K562 (cell line): Measurements from ENCODE around the gene MAD1L1. TPM values are rescaled to one million over a fixed set of nuclear protein-coding genes. Genes with fewer than 3 reads are reported as not detected.

Experiments
- ATF4 ChIP-seq: fragments of 450-650 bp; formaldehyde crosslinking; IDR thresholded peaks from 2 replicates; pipeline ENCODE4 v1.4.0; 2022; ENCODE audit warnings: mild to moderate bottlenecking, moderate library complexity
- EZH2 ChIP-seq: IDR thresholded peaks from 2 replicates; pipeline ENCODE4 v1.6.1; 2012; ENCODE audit warnings: low read depth, mild to moderate bottlenecking, inconsistent platforms, low read length, borderline replicate concordance
- FOS ChIP-seq: IDR thresholded peaks from 3 replicates; pipeline ENCODE4 v1.6.1; 2011; ENCODE audit not compliant: insufficient read length; ENCODE audit errors: extremely low read depth
- HBP1 ChIP-seq: fragments of 450-650 bp; formaldehyde crosslinking; IDR thresholded peaks from 2 replicates; pipeline ENCODE4 v1.4.0; 2022; ENCODE audit warnings: missing genetic modification characterization
- HIVEP1 ChIP-seq: fragments of 250-450 bp; sonication (Bioruptor Pico); IDR thresholded peaks from 2 replicates; pipeline ENCODE4 v1.4.0; 2020; ENCODE audit warnings: mild to moderate bottlenecking
- HLTF ChIP-seq: fragments of 450-650 bp; IDR thresholded peaks from 2 replicates; pipeline ENCODE4 v1.6.1; 2016
- MTA2 ChIP-seq: fragments of 450-650 bp; IDR thresholded peaks from 2 replicates; pipeline ENCODE4 v1.6.1; 2016; ENCODE audit warnings: low read depth
- MTF1 ChIP-seq: fragments of 250-450 bp; sonication (Bioruptor Pico); IDR thresholded peaks from 2 replicates; pipeline ENCODE4 v1.9.0; 2021; ENCODE audit warnings: moderate library complexity, mild to moderate bottlenecking, inconsistent platforms, borderline replicate concordance
- NFIX ChIP-seq: fragments of 250-450 bp; sonication (Bioruptor Pico); IDR thresholded peaks from 2 replicates; pipeline ENCODE4 v1.4.0; 2020; ENCODE audit warnings: low read depth, mild to moderate bottlenecking, moderate library complexity
- NR2C2 ChIP-seq, 2 experiments: fragments of 200-800 bp in 1 of 2; sonication (Bioruptor generic) in 1 of 2; sonication (generic) in 1 of 2; formaldehyde crosslinking in 1 of 2; IDR thresholded peaks; 2 replicates each; pipeline versions ENCODE4 v1.6.1 to v1.8.0; 2016 to 2022; ENCODE audit warnings: mild to moderate bottlenecking in 1 of 2, missing compliant biosample characterization in 1 of 2, missing genetic modification characterization in 1 of 2, missing genetic modification reagents in 1 of 2
- PML ChIP-seq: IDR thresholded peaks from 2 replicates; pipeline ENCODE4 v1.6.1; 2012; ENCODE audit warnings: low read length, inconsistent platforms
- PTTG1 ChIP-seq: fragments of 450-650 bp; IDR thresholded peaks from 2 replicates; pipeline ENCODE4 v1.6.1; 2016; ENCODE audit warnings: low read depth, mild to moderate bottlenecking, missing genetic modification characterization, missing compliant biosample characterization
- RBFOX2 ChIP-seq: fragments of 200-400 bp; formaldehyde crosslinking; IDR thresholded peaks from 2 replicates; pipeline ENCODE4 v1.6.1; 2017; ENCODE audit warnings: low read depth, mild to moderate bottlenecking, low read length, moderate library complexity
- RNF2 ChIP-seq: sonication (generic); IDR thresholded peaks from 2 replicates; pipeline ENCODE4 v1.6.1; 2016
- SP1 ChIP-seq: sonication (generic); formaldehyde crosslinking; IDR thresholded peaks from 2 replicates; pipeline ENCODE4 v1.8.1; 2022; ENCODE audit warnings: mild to moderate bottlenecking, missing genetic modification reagents
- TCFL5 ChIP-seq: fragments of 250-450 bp; sonication (Bioruptor Pico); conservative IDR thresholded peaks from 2 replicates; pipeline ENCODE4 v1.6.1; 2021; ENCODE audit warnings: mild to moderate bottlenecking, moderate library complexity, matching md5 sums
- UBTF ChIP-seq, 2 experiments: IDR thresholded peaks; 2 replicates each; pipeline ENCODE4 v1.6.1; 2012; ENCODE audit warnings: improper control_type of control experiment in 2 of 2, low read depth in 2 of 2, low read length in 2 of 2, borderline replicate concordance in 1 of 2
- VEZF1 ChIP-seq: fragments of 200-800 bp; sonication (Bioruptor generic); IDR thresholded peaks from 2 replicates; pipeline ENCODE4 v1.6.1; 2017; ENCODE audit warnings: missing genetic modification characterization, missing compliant biosample characterization
- ZFP30 ChIP-seq: fragments of 250-450 bp; sonication (Bioruptor Pico); IDR thresholded peaks from 2 replicates; pipeline ENCODE4 v1.8.0; 2022; ENCODE audit warnings: moderate library complexity, mild to moderate bottlenecking, inconsistent platforms, borderline replicate concordance
- ZKSCAN3 ChIP-seq: fragments of 250-450 bp; sonication (Bioruptor Pico); IDR thresholded peaks from 2 replicates; pipeline ENCODE4 v1.4.0; 2020
- ZNF232 ChIP-seq: sonication (generic); formaldehyde crosslinking; IDR thresholded peaks from 2 replicates; pipeline ENCODE4 v1.8.0; 2022; ENCODE audit warnings: mild to moderate bottlenecking, missing genetic modification reagents
- ZNF79 ChIP-seq: fragments of 250-450 bp; sonication (Bioruptor Pico); IDR thresholded peaks from 2 replicates; pipeline ENCODE4 v1.4.0; 2020; ENCODE audit warnings: low read depth, mild to moderate bottlenecking, moderate library complexity
- ZSCAN32 ChIP-seq: fragments of 450-650 bp; formaldehyde crosslinking; IDR thresholded peaks from 2 replicates; pipeline ENCODE4 v1.4.0; 2020; ENCODE audit warnings: mild to moderate bottlenecking, moderate library complexity
- polyA plus RNA-seq, 8 experiments: library from polyadenylated mRNA; depleted of rRNA in 4 of 8; stranded (reverse) in 5 of 8; unstranded in 3 of 8; fragments of >200 nt; fragmentation: Nextera tagmentation in 2 of 8; fragmentation: Illumina TruSeq in 1 of 8; extraction: Ambion mirVana in 2 of 8; extraction: Trizol in 1 of 8; gene quantifications; 2 replicates each; pipeline versions ENCODE4 v1.2.1 to v1.2.3, GENCODE V29; 2011 to 2014; ENCODE audit warnings: inconsistent platforms in 1 of 8, missing spikeins in 1 of 8
- total RNA-seq, 7 experiments: library from RNA; depleted of rRNA in 6 of 7; stranded (reverse); fragments of >200 nt in 6 of 7; fragmentation: Illumina TruSeq in 2 of 7; extraction: Trizol in 2 of 7; gene quantifications; 2 replicates each; pipeline versions ENCODE4 v1.2.1 to v1.2.3, GENCODE V29; 2011 to 2021; ENCODE audit warnings: low replicate concordance in 1 of 7

Gene MAD1L1
- total and polyA plus RNA-seq, 9 of the 15 experiments (the other 6 are each of a cell fraction or from before 2014, with no cell fraction given): 1.7 to 89.7 (median 18.0) TPM

DNA sequence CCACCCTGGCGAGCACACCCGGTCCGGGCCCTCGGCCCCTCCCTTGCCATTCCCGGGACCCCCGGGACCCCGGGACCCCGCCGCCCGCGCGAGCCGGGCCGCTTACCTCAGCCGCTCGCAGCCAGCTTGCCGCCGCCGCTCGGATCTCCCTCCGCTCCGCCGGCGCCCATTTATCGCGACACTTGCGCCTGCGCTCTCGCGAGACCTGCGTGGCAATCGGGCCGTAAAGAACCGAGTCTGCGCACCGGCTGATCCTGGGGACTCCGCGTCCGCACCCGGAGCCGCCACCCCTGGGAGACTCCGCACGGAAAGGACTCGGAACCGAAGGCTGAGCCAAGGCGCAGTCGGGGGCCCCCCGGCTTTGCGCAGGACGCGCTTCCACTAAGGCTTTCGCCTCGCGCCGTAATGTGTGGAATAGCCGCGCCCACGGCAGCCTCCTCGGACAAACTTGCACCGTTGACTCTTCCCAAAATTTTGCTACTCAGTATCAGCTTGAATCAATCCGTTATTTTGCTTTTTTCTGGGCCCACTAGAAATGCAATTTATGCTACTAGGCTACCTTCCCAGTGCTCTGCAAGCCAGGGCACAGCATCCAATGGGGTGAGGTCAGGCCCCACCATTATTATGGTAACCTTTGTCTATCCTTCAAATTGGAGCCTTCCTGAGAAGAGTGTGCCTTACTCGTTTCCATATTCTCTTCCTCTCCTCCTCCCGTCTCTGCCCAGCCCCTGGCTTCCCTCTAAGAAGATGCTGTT, at the start of gene MAD1L1 (continued):
- no peak for TF ChIP-seq ZSCAN32
- TF ChIP-seq ZFP30 (CRISPR knock-in tag): no peak
- TF ChIP-seq HBP1 (CRISPR knock-in tag): no peak
- TF ChIP-seq UBTF (IDR thresholded peaks at IDR 0.05; ENCODE audit: borderline replicate concordance in 1 of 2, low read depth in 2 of 2, low read length in 2 of 2): peak; percentile 96 to 98
- no peak for TF ChIP-seq NR2C2 (CRISPR knock-in tag; IDR thresholded peaks at IDR 0.05)
- no peak; the same call in 1 of the 2 replicates for TF ChIP-seq NR2C2 (tag; IDR thresholded peaks at IDR 0.05)
- TF ChIP-seq RNF2: peak; percentile 62; the same call in 1 of the 2 replicates
- no peak for TF ChIP-seq MTF1 (CRISPR knock-in tag)
- peak; percentile 51; the same call in 1 of the 2 replicates for TF ChIP-seq ATF4 (CRISPR knock-in tag)
- no peak for TF ChIP-seq ZNF79 (CRISPR knock-in tag)
- TF ChIP-seq PTTG1: no peak
- no peak for TF ChIP-seq TCFL5 (CRISPR knock-in tag)
- peak; percentile 90 for TF ChIP-seq RBFOX2
- TF ChIP-seq ZNF232 (CRISPR knock-in tag): no peak
- no peak for TF ChIP-seq ZKSCAN3 (CRISPR knock-in tag)
- TF ChIP-seq HLTF: no peak
- no peak for TF ChIP-seq NFIX (CRISPR knock-in tag)
- 0 out of 2 replicates have a peak, but pooled peaks have one; percentile 58 for TF ChIP-seq HIVEP1
- TF ChIP-seq EZH2: no peak
- TF ChIP-seq SP1 (CRISPR knock-in tag): peak; percentile 69; the same call in 1 of the 2 replicates
- TF ChIP-seq MTA2: no peak
- no peak for TF ChIP-seq FOS
- 0 out of 2 replicates have a peak, but pooled peaks have one; percentile 39 for TF ChIP-seq VEZF1 (CRISPR knock-in tag)
- TF ChIP-seq PML: peak; percentile 43; the same call in 1 of the 2 replicates
